SK-N-SH treated with all-trans-retinoic acid at 6 μM for 48 hours (cell line): Measurements from ENCODE around the gene LIPJ.

Experiments used
- ATAC-seq: fragments of 200-7000 bp; cut with Tn5 transposase; 3 replicates; pipeline ENCODE4 v1.9.1; 2020; ENCODE audit warnings: mild to moderate bottlenecking, moderate library complexity
- ARNTL ChIP-seq: fragments of 450-650 bp; formaldehyde crosslinking; IDR thresholded peaks from 2 replicates; pipeline ENCODE4 v1.5.0; 2020; ENCODE audit warnings: low read depth, mild to moderate bottlenecking, moderate library complexity, borderline replicate concordance
- BACH2 ChIP-seq: fragments of 250-450 bp; sonication (Bioruptor Pico); IDR thresholded peaks from 2 replicates; pipeline ENCODE4 v1.9.0; 2021; ENCODE audit warnings: mild to moderate bottlenecking, borderline replicate concordance
- CREB5 ChIP-seq: fragments of 250-450 bp; sonication (Bioruptor Pico); IDR thresholded peaks from 2 replicates; pipeline ENCODE4 v1.5.1; 2020; ENCODE audit warnings: low read depth, mild to moderate bottlenecking, moderate library complexity
- CSDC2 ChIP-seq: fragments of 250-450 bp; sonication (Bioruptor Pico); IDR thresholded peaks from 2 replicates; pipeline ENCODE4 v1.5.0; 2020; ENCODE audit warnings: mild to moderate bottlenecking, moderate library complexity
- CSRNP3 ChIP-seq: fragments of 250-450 bp; sonication (Bioruptor Pico); IDR thresholded peaks from 2 replicates; pipeline ENCODE4 v1.5.1; 2021; ENCODE audit warnings: mild to moderate bottlenecking, moderate library complexity
- GLIS3 ChIP-seq: fragments of 250-450 bp; sonication (Bioruptor Pico); IDR thresholded peaks from 2 replicates; pipeline ENCODE4 v1.5.0; 2020; ENCODE audit warnings: mild to moderate bottlenecking, moderate library complexity
- ISL1 ChIP-seq: fragments of 250-450 bp; sonication (Bioruptor Pico); IDR thresholded peaks from 2 replicates; pipeline ENCODE4 v2.1.2; 2022; ENCODE audit warnings: mild to moderate bottlenecking, moderate library complexity
- OSR1 ChIP-seq: fragments of 250-450 bp; sonication (Bioruptor Pico); IDR thresholded peaks from 2 replicates; pipeline ENCODE4 v1.8.0; 2022; ENCODE audit warnings: moderate library complexity, mild to moderate bottlenecking, inconsistent platforms
- PPARA ChIP-seq: fragments of 250-450 bp; sonication (Bioruptor Pico); IDR thresholded peaks from 2 replicates; pipeline ENCODE4 v1.5.0; 2020; ENCODE audit warnings: mild to moderate bottlenecking, borderline replicate concordance
- RARB ChIP-seq: fragments of 250-450 bp; sonication (Bioruptor Pico); IDR thresholded peaks from 2 replicates; pipeline ENCODE4 v1.8.0; 2021; ENCODE audit warnings: mild to moderate bottlenecking, moderate library complexity
- SNAI2 ChIP-seq: fragments of 250-450 bp; sonication (Bioruptor Pico); IDR thresholded peaks from 2 replicates; pipeline ENCODE4 v1.5.0; 2020; ENCODE audit warnings: mild to moderate bottlenecking, moderate library complexity
- TCF4 ChIP-seq: fragments of 250-450 bp; sonication (Bioruptor Pico); IDR thresholded peaks from 2 replicates; pipeline ENCODE4 v1.8.0; 2021; ENCODE audit warnings: mild to moderate bottlenecking, moderate library complexity, borderline replicate concordance
- TOX ChIP-seq: fragments of 250-450 bp; sonication (Bioruptor Pico); IDR thresholded peaks from 2 replicates; pipeline ENCODE4 v1.8.0; 2021; ENCODE audit warnings: mild to moderate bottlenecking, moderate library complexity, borderline replicate concordance
- TSHZ2 ChIP-seq: fragments of 250-450 bp; sonication (Bioruptor Pico); IDR thresholded peaks from 2 replicates; pipeline ENCODE4 v1.5.0; 2020; ENCODE audit warnings: mild to moderate bottlenecking, moderate library complexity
- ZC3H10 ChIP-seq: fragments of 250-450 bp; sonication (Bioruptor Pico); IDR thresholded peaks from 2 replicates; pipeline ENCODE4 v1.5.1; 2021; ENCODE audit warnings: mild to moderate bottlenecking, moderate library complexity
- ZFP3 ChIP-seq: fragments of 250-450 bp; sonication (Bioruptor Pico); IDR thresholded peaks from 2 replicates; pipeline ENCODE4 v1.5.0; 2020; ENCODE audit warnings: mild to moderate bottlenecking, moderate library complexity
- ZNF565 ChIP-seq: fragments of 450-650 bp; formaldehyde crosslinking; conservative IDR thresholded peaks from 2 replicates; pipeline ENCODE4 v1.5.0; 2020; ENCODE audit warnings: low read depth, mild to moderate bottlenecking, moderate library complexity
- ZNF70 ChIP-seq: fragments of 450-650 bp; formaldehyde crosslinking; IDR thresholded peaks from 2 replicates; pipeline ENCODE4 v1.5.0; 2020; ENCODE audit warnings: mild to moderate bottlenecking, moderate library complexity
- ZNF8 ChIP-seq: fragments of 450-650 bp; formaldehyde crosslinking; IDR thresholded peaks from 2 replicates; pipeline ENCODE4 v1.5.0; 2020; ENCODE audit warnings: mild to moderate bottlenecking, moderate library complexity
- TF ChIP-seq, protein P1 (sequence below): fragments of 250-450 bp; sonication (Bioruptor Pico); IDR thresholded peaks from 2 replicates; pipeline ENCODE4 v1.8.0; 2021; ENCODE audit warnings: low read depth, mild to moderate bottlenecking, moderate library complexity, borderline replicate concordance

LIPJ gene

GRCh38 chr10:88624840-88625239 is 38.3 kb downstream of the LIPJ start:
- TF ChIP-seq CREB5 (CRISPR knock-in tag) = no peak
- no peak for TF ChIP-seq SNAI2
- TF ChIP-seq ZC3H10 (CRISPR knock-in tag) = no peak
- no peak for TF ChIP-seq BACH2
- no peak for TF ChIP-seq ZFP3 (CRISPR knock-in tag)
- TF ChIP-seq ISL1 (CRISPR knock-in tag) = no peak
- TF ChIP-seq ZNF8 (CRISPR knock-in tag) = no peak
- TF ChIP-seq PPARA (CRISPR knock-in tag) = no peak
- TF ChIP-seq, protein P1, sequence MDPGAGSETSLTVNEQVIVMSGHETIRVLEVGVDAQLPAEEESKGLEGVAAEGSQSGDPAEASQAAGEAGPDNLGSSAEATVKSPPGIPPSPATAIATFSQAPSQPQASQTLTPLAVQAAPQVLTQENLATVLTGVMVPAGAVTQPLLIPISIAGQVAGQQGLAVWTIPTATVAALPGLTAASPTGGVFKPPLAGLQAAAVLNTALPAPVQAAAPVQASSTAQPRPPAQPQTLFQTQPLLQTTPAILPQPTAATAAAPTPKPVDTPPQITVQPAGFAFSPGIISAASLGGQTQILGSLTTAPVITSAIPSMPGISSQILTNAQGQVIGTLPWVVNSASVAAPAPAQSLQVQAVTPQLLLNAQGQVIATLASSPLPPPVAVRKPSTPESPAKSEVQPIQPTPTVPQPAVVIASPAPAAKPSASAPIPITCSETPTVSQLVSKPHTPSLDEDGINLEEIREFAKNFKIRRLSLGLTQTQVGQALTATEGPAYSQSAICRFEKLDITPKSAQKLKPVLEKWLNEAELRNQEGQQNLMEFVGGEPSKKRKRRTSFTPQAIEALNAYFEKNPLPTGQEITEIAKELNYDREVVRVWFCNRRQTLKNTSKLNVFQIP (CRISPR knock-in tag) = no peak
- no peak for TF ChIP-seq RARB (CRISPR knock-in tag)
- TF ChIP-seq TOX = no peak
- TF ChIP-seq CSDC2 (CRISPR knock-in tag) = no peak
- TF ChIP-seq OSR1 (CRISPR knock-in tag) = no peak
- no peak for TF ChIP-seq ZNF70 (CRISPR knock-in tag)
- TF ChIP-seq ZNF565 (CRISPR knock-in tag) = no peak
- TF ChIP-seq ARNTL (CRISPR knock-in tag) = no peak
- no peak for TF ChIP-seq TSHZ2 (CRISPR knock-in tag)
- TF ChIP-seq CSRNP3 = no peak

GRCh38 chr10:88640186-88640585 is 53.6 kb downstream of the LIPJ start:
- no peak for ATAC-seq
- TF ChIP-seq ZC3H10 (CRISPR knock-in tag) = no peak
- no peak for TF ChIP-seq BACH2
- TF ChIP-seq ZNF8 (CRISPR knock-in tag) = no peak
- TF ChIP-seq TCF4 (CRISPR knock-in tag) = no peak
- TF ChIP-seq CSDC2 (CRISPR knock-in tag) = no peak

More at GRCh38 chr10:88624840-88625239, 38.3 kb downstream of the LIPJ start:
- ATAC-seq = no peak

GRCh38 chr10:88642209-88642608 is 55.6 kb downstream of the LIPJ start:
- no peak for ATAC-seq
- TF ChIP-seq ZNF70 (CRISPR knock-in tag) (no peak), TOX (peak; percentile 31; the same call in 1 of the 2 replicates)

DNA sequence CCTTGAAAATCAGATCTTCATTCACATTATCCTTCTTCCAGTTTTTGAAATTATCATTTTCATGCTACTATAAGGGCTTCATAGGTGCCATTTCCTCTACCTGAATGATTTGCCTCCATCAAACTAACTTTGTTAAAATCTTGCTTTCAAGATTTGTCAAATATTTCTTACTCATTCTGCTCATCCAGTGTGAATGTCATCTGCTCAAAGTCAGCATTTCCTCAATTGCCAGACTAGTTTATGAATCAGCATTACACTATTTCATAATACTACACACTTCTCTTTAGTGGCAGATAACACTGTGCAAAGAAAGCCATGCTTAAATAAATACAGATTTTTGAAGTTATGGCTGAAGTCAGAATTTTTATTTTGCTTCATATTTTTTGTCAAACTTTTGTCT is 56.4 kb downstream of the LIPJ start:
- no peak for TF ChIP-seq GLIS3
- no peak for TF ChIP-seq SNAI2
- no peak for TF ChIP-seq ZFP3 (CRISPR knock-in tag)
- TF ChIP-seq BACH2 = no peak
- TF ChIP-seq TCF4 (CRISPR knock-in tag) = no peak
- no peak for TF ChIP-seq TOX
- no peak for ATAC-seq

DNA sequence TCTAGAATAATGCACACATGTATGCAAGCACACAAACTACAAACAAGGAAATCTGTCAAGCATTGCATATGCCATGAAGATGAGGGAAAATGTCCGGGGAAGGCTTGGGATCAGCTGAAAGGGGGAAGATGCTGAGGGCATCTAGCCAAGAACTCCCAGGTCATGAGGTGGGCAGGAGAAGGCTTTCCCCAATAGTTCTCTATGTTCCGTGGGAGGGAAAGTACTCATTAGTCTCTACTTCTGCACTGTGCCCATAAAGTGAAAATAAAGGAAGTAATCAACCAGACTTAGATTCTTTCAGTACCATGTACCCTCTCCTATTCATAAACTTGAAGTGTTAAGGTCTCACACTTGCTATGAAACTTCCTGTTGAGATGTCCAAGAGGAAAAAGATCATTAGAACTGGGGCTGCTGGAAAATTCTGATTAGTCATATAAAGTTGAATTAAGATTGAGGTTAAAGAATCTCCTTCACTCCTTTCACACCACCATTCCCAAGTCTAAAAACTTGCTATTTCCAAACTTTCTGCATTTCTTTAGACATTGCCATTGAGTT is 60.6 kb downstream of the LIPJ start:
- no peak for TF ChIP-seq ZFP3 (CRISPR knock-in tag)
- no peak for ATAC-seq
